HepG2 (cell line): ENCODE data around the gene KRI1. TPM values are rescaled to one million over a fixed set of nuclear protein-coding genes. Genes with fewer than 3 reads are reported as not detected.
A peak's percentile ranks its signal among the peaks of the same experiment; 100 is the strongest.

Experiments used
- ARNT2 ChIP-seq: sonication (generic); formaldehyde crosslinking; IDR thresholded peaks from 2 replicates; pipeline ENCODE4 v1.8.0; 2022; ENCODE audit warnings: mild to moderate bottlenecking, low read depth, missing genetic modification reagents, moderate library complexity
- BCL3 ChIP-seq: sonication (generic); formaldehyde crosslinking; IDR thresholded peaks from 2 replicates; pipeline ENCODE4 v1.5.1; 2020; ENCODE audit warnings: mild to moderate bottlenecking, missing genetic modification reagents, moderate library complexity
- DRAP1 ChIP-seq: IDR thresholded peaks from 2 replicates; pipeline ENCODE4 v1.6.1; 2016; ENCODE audit warnings: missing genetic modification reagents, missing compliant biosample characterization
- HNF4G ChIP-seq, 2 experiments: sonication (generic) in 1 of 2; formaldehyde crosslinking in 1 of 2; IDR thresholded peaks; 2 replicates each; pipeline versions ENCODE4 v1.4.0 to v1.6.1; 2011 to 2020; ENCODE audit warnings: borderline replicate concordance in 2 of 2, low read depth in 2 of 2, mild to moderate bottlenecking in 2 of 2, low read length in 1 of 2, missing genetic modification reagents in 1 of 2, moderate library complexity in 1 of 2
- HNRNPUL1 ChIP-seq: fragments of 200-400 bp; formaldehyde crosslinking; IDR thresholded peaks from 2 replicates; pipeline ENCODE4 v1.6.1; 2017; ENCODE audit warnings: low read depth, mild to moderate bottlenecking, low read length, moderate library complexity
- MIXL1 ChIP-seq: IDR thresholded peaks from 2 replicates; pipeline ENCODE4 v1.6.1; 2016
- MXD4 ChIP-seq: IDR thresholded peaks from 2 replicates; pipeline ENCODE4 v1.6.1; 2016; ENCODE audit warnings: mild to moderate bottlenecking, missing biosample characterization, missing genetic modification reagents
- NFKBIZ ChIP-seq: IDR thresholded peaks from 2 replicates; pipeline ENCODE4 v1.6.1; 2018; ENCODE audit warnings: missing genetic modification reagents, missing compliant biosample characterization
- SAP130 ChIP-seq: IDR thresholded peaks from 2 replicates; pipeline ENCODE4 v1.6.1; 2016; ENCODE audit warnings: low read depth
- SMAD3 ChIP-seq: sonication (generic); formaldehyde crosslinking; IDR thresholded peaks from 2 replicates; pipeline ENCODE4 v1.4.0; 2020; ENCODE audit warnings: missing genetic modification reagents
- SP5 ChIP-seq: IDR thresholded peaks from 2 replicates; pipeline ENCODE4 v1.6.1; 2016; ENCODE audit warnings: low read depth, borderline replicate concordance
- SRF ChIP-seq: IDR thresholded peaks from 2 replicates; pipeline ENCODE4 v1.6.1; 2011; ENCODE audit warnings: mild to moderate bottlenecking, low read depth, low read length, moderate library complexity
- THAP11 ChIP-seq: IDR thresholded peaks from 2 replicates; pipeline ENCODE4 v1.6.1; 2016; ENCODE audit warnings: missing biosample characterization, missing genetic modification reagents
- ZBTB33 ChIP-seq: sonication (generic); formaldehyde crosslinking; IDR thresholded peaks from 2 replicates; pipeline ENCODE4 v1.4.0; 2020; ENCODE audit warnings: missing genetic modification reagents
- ZNF44 ChIP-seq: sonication (generic); formaldehyde crosslinking; IDR thresholded peaks from 2 replicates; pipeline ENCODE4 v1.5.1; 2020; ENCODE audit warnings: mild to moderate bottlenecking, missing genetic modification reagents
- ZNF513 ChIP-seq: sonication (generic); formaldehyde crosslinking; conservative IDR thresholded peaks from 2 replicates; pipeline ENCODE4 v1.5.0; 2020; ENCODE audit warnings: missing genetic modification reagents
- ZNF607 ChIP-seq: sonication (generic); formaldehyde crosslinking; IDR thresholded peaks from 2 replicates; pipeline ENCODE4 v1.5.1; 2020; ENCODE audit warnings: missing genetic modification reagents, mild to moderate bottlenecking, borderline replicate concordance
- ZSCAN9 ChIP-seq: IDR thresholded peaks from 2 replicates; pipeline ENCODE4 v1.6.1; 2016; ENCODE audit warnings: borderline replicate concordance
- polyA plus RNA-seq, 8 experiments: library from polyadenylated mRNA; depleted of rRNA in 3 of 8; stranded (reverse) in 7 of 8; unstranded in 1 of 8; fragments of >200 nt; fragmentation: Illumina TruSeq in 4 of 8; extraction: Trizol in 4 of 8; gene quantifications; 2 replicates each; pipeline versions ENCODE4 v1.2.1 to v1.2.3, GENCODE V29; 2011 to 2016; ENCODE audit warnings: low read depth in 4 of 8, missing spikeins in 1 of 8, mixed read lengths in 1 of 8; ENCODE audit not compliant: insufficient read depth in 1 of 8
- total RNA-seq, 5 experiments: library from RNA; depleted of rRNA; stranded (reverse); fragments of >200 nt; fragmentation: Illumina TruSeq; extraction: Trizol; gene quantifications; 2 replicates each; pipeline ENCODE4 v1.2.3, GENCODE V29; 2016; ENCODE audit warnings: low read depth in 1 of 5
- TF ChIP-seq, protein P1 (sequence below): sonication (generic); formaldehyde crosslinking; IDR thresholded peaks from 2 replicates; pipeline ENCODE4 v1.4.0; 2020; ENCODE audit warnings: mild to moderate bottlenecking, missing genetic modification reagents

KRI1 gene
- total and polyA plus RNA-seq, 2 of the 13 experiments (the other 11 are each of a cell fraction or from before 2014, with no cell fraction given), result 9.1 to 11.7 TPM

DNA sequence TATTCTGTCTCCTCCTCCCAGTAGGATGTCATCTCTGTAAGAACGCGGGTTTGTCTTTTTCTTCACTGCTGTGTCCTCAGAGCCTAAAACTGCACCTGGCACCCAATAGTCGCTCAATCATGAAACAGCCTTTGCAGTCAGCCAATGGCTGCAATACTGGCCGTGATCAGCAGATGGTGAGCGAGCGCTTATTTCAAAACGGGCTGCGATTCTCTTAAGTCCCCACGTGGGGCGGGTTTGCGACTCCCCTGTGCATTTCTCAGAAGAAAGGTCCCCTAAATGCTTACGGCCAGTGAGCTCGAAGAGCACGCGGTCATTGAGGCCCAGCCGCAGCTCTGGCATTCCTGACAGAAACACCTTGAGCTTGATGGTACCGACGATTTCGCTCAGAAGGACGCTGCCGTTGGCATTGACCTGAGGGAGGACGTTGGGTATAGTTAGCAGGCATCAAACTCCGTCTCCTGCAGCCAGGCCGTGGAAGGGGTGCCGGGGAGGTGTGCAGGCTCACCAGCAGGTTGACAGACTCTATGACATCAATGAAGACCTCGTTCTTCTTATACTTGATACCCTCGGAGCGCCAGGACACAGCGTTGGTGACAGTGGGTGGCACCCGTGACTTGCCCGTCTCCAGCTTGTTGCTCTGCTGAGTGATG is 15.3 kb upstream of the KRI1 start (continued):
- peak; percentile 50; the same call in 1 of the 2 replicates for TF ChIP-seq ZNF607 (CRISPR knock-in tag)
- TF ChIP-seq ZBTB33, result peak; percentile 38; the same call in 1 of the 2 replicates
- TF ChIP-seq MIXL1, result no peak
- TF ChIP-seq, protein P1, sequence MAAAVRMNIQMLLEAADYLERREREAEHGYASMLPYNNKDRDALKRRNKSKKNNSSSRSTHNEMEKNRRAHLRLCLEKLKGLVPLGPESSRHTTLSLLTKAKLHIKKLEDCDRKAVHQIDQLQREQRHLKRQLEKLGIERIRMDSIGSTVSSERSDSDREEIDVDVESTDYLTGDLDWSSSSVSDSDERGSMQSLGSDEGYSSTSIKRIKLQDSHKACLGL, result no peak
- TF ChIP-seq BCL3, result 0 out of 2 replicates have a peak, but pooled peaks have one; percentile 42
- peak; percentile 87 for TF ChIP-seq MXD4 (CRISPR knock-in tag)
- TF ChIP-seq SRF, result no peak
- peak; percentile 36; the same call in 1 of the 2 replicates for TF ChIP-seq SMAD3 (CRISPR knock-in tag)
- TF ChIP-seq SAP130 (CRISPR knock-in tag), result peak; percentile 63
- TF ChIP-seq DRAP1, result 0 out of 2 replicates have a peak, but pooled peaks have one; percentile 46
- TF ChIP-seq ZSCAN9 (CRISPR knock-in tag), result 0 out of 2 replicates have a peak, but pooled peaks have one; percentile 28
- 0 out of 2 replicates have a peak, but pooled peaks have one; percentile 40 for TF ChIP-seq ZNF44 (CRISPR knock-in tag)
- TF ChIP-seq HNF4G (IDR thresholded peaks at IDR 0.05; ENCODE audit: borderline replicate concordance, low read depth, low read length), result no peak
- no peak for TF ChIP-seq HNF4G (CRISPR knock-in tag; IDR thresholded peaks at IDR 0.05; ENCODE audit: borderline replicate concordance, low read depth)
- TF ChIP-seq ZNF513 (CRISPR knock-in tag), result no peak
- 0 out of 2 replicates have a peak, but pooled peaks have one; percentile 21 for TF ChIP-seq NFKBIZ
- TF ChIP-seq HNRNPUL1, result no peak
- TF ChIP-seq ARNT2 (CRISPR knock-in tag), result 0 out of 2 replicates have a peak, but pooled peaks have one; percentile 29
- TF ChIP-seq THAP11 (CRISPR knock-in tag), result peak; percentile 55; the same call in 1 of the 2 replicates
- TF ChIP-seq SP5 (CRISPR knock-in tag), result peak; percentile 10; the same call in 1 of the 2 replicates
